Fibroblast of mammary gland (primary cell): ENCODE data around the gene UBTD2.

ENCODE experiments used
- DNase-seq: peaks from one replicate; pipeline ENCODE4 v3.0.0-alpha.2; 2010; ENCODE audit warnings: low read depth
- H3K4me3 ChIP-seq: 2 replicates; pipeline ENCODE4 v1.5.1; 2011; ENCODE audit warnings: low read depth, mild to moderate bottlenecking, low read length, moderate library complexity; ENCODE audit not compliant: control insufficient read depth
- CTCF ChIP-seq: conservative IDR thresholded peaks from 2 replicates; pipeline ENCODE4 v1.5.1; 2011; ENCODE audit warnings: low read depth, low read length, inconsistent platforms; ENCODE audit not compliant: control insufficient read depth, insufficient read depth

Gene UBTD2

GRCh38 chr5:172235827-172236736 is 47.5 kb downstream of the UBTD2 start:
- no peak overlapping the region for H3K4me3 ChIP-seq
- no peak for TF ChIP-seq CTCF
- peak; percentile 4 for DNase-seq

- TF ChIP-seq CTCF, result no peak
- H3K4me3 ChIP-seq, result no peak overlapping the region
- peak; percentile 10 for DNase-seq
Observed at GRCh38 chr5:172235132-172235780, 48.3 kb downstream of the UBTD2 start.

- H3K4me3 ChIP-seq, result no peak overlapping the region
- no peak for TF ChIP-seq CTCF
- DNase-seq, result no peak
Observed at GRCh38 chr5:172234031-172234430, 49.5 kb downstream of the UBTD2 start.

GRCh38 chr5:172229904-172230303 is 53.7 kb downstream of the UBTD2 start:
- no peak for DNase-seq

GRCh38 chr5:172224996-172225395 is 58.6 kb downstream of the UBTD2 start:
- no peak for TF ChIP-seq CTCF
- no peak for DNase-seq
- H3K4me3 ChIP-seq, result no peak overlapping the region

More at GRCh38 chr5:172229904-172230303, 53.7 kb downstream of the UBTD2 start:
- no peak for TF ChIP-seq CTCF
- no peak overlapping the region for H3K4me3 ChIP-seq

GRCh38 chr5:172223901-172224873 is 59.4 kb downstream of the UBTD2 start:
- H3K4me3 ChIP-seq, result no peak overlapping the region
- DNase-seq, result no peak
- no peak for TF ChIP-seq CTCF
